NCI-H2107 (cell line): ENCODE measurements around the gene THRA.
A peak's percentile ranks its signal among the peaks of the same experiment; 100 is the strongest.

Experiments
- DNase-seq: peaks from one replicate; lab custom pipeline; 2025; lab: John Stamatoyannopoulos, UW

The THRA gene

DNA sequence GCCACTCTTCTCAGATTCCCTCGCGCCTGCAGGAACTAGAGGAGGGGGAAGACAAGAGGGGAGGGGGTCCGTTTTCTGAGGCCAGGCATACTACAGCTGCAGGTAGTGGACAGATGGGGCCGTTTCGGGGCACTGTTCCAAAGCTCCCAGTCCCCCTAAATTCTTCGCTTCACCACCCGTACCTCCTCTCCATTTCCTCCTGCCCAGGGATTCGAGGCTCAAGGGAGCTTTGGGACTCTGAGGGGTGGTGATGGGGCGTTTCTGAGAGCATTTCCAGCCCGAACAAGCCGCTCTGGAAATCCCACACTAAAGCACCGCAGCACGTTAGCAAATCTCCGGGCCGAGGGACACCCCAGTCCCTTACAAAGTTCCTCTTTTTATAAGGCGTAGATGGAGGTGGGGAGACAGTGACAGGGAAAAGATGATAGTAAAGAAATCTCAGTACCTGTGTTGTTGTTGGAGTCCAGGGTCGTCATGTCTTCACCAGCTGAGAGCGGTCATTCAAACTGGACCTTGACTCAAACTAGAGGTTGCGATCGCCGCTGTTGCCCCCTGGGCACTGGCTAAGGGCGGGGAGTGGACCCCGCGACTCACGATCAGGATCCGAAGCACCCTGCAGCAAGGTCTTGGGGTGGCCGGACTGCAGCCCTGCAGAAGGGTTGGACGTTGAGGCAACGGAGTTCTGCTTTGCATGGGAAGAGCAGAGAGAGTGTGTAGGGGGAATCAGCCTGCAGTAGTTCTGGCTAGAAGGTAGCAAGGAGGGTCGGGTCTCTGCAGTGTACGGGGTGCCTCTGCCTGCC lies 37.1 kb downstream of the THRA start:
- no peak for DNase-seq

DNA sequence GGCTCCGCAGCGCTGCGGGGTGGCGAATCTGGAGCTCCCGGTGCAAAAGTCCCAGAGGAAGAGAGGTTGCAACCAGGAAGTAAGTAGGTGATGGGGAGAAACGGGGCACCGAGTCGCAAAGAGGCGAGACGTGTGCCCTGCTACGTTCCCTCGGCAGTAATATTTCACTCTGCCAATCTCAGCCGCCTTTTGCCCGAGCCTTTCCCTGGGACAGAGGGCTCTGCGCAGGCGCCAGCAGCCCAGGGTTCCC lies 37.6 kb downstream of the THRA start, which contains the start of gene NR1D1:
Gene NR1D1, minus strand, starts transcription at position 171 of the 250 bp plus-strand sequence. CDS start 495 bp downstream, outside the sequence.
- DNase-seq, result no peak

DNA sequence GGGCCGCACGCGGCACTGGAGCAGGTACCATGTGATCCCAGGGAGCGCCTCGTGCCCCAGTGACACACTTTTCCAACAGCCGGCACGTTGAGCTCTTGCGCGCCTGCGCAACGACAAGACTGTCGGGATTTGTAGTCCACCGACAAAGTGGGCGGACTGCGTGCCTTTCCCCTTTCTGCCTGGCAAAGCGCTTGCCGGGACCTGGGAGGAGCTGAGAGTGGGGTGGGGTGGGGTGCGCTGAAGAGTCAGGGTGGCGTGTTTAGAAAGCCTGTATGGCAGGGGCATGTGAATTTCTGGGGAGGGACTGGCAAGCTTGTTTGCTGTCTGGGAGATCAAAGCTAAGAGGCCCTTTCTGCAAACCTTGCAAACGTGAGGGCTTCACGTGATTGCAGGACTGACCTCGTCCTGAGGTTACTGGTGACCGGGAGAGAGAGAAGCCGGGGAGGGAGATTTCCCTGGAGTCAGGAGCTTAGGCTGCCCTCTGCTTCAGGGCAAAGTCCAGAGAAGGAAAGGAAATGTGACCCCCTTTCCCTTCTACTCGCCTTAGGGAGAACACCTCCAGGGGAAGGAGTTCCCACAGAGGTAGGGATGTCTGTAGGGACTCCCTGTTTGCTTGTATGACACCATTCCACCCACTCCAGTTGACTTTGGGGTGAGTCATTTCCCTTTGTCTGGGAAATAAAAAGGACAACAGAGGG lies 38.1 kb downstream of the THRA start:
- peak; percentile 92 for DNase-seq

DNA sequence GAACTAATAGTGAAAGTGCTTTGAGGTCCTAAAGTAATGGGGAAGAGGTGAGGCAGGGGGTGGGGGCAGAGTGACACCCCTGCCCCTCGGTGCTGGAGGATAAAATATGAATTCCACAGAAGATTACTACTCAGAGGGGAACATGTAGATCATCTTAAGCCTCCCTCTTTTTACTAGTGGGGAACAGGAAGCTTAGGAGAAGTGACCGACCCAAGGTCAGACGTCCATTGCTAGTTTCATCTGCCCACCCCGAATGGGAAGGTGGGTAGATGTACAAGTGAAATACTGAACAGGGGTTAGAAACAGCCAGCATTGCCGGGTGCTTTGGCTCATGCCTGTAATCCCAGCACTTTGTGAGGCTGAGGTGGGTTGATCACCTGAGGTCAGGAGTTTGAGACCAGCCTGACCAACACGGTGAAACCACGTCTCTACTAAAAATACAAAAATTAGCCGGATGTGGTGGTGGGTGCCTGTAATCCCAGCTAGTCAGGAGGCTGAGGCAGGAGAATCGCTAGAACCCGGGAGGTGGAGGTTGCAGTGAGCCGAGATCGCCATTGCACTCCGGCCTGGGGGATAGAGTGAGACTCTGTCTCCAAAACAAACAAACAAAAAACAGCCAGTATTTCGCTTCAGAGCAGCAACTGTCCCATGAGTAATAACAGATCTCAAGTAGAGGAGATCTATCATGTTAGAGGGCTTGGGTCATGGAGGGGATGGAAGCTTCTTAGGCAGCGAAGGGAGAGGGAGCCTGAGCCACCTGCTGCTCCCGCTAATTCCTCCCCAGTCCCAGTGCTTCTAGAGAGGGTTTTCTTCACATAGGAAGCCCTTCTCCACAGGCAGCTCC lies 38.8 kb downstream of the THRA start:
- no peak for DNase-seq

DNA sequence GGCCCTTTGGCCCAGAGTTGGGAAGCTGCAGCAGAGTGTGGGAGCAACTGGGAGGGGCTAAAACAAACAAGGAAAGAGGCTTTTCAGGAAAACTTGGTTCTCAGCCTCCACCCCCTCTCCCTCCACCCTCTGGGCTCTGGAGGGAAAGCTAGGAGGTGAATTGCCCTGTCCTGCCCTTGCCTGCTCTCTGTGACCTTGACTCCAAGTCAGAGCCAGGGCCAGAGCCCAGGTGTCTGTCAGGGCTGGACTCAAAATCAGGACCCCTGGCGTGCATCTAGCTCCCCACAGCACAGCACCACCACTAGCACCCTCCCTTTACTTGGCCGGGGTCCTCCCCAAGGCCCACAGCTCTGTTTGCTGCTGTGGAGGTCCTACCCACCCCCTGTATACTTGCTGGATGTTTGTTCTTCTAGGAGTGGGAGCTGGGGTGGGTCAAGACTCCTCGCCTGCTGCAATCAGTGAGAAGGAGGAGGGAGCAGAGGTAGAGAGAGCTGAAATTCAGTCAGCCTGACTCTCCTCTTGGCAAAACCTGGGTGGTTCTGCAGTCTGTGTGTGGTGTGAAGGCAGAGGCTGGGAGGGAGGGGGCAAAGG lies 40.4 kb downstream of the THRA start:
- DNase-seq, result no peak

DNA sequence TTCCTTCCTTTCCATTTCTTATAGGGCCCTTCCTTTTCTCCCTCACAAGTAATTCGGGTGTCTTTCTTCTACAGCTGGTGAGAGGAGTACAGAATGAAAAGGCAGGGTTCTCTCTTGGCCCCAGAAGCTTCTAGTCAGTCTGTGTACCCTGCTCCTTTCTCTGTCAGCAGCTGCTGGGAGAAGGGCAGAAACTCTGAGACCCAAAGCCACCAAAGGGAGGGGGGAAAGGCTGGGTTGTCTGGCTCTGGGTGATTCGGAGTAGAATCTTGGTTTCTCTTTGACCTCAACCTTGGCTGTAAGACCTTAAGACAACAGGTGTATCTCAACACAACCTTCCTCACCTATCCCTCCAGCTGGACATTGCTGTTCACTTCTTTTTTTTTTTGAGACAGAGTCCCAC lies 40.9 kb downstream of the THRA start:
- no peak for DNase-seq

DNA sequence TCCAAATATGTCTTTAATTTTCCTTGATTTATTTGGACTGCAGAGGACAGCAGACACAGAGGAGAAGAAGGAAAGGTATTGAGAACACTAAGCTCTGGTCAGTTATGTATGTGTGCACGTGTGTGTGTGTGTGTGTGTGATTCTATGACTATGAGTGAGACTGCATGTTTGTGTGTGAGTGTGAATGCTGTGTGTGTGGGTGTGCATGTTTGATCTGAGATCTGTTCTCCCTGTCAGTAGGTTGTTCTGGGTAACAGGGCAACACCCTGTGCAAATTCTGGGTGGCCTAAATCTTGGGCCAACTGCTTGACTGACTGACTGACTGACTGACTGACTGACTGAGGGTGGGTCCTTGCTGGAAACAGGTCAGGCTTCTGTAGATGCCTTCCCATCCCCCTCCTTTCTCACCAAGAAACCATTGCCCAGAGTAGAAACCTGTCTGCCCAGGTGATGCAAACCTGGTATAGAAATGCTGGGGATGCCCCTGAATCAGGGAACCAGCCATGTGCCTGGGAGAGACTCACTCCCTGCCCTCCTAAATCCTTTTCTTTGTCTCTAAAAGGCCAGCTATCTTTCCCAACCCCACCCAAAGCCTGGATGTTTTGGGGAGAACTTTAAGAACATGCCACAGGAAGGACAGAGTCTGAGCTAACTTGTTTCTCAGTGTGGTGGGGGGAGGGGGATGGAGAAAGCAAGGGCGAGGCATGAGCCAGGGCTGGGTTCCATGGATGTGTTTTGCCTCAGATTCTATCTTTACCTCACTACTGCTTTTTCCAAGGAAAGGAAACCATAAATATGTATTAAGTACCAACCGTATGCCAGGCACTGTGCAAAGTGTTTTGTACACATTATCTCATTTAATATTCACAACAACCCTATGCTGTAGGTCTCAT lies 42.1 kb downstream of the THRA start:
- DNase-seq, result no peak

DNA sequence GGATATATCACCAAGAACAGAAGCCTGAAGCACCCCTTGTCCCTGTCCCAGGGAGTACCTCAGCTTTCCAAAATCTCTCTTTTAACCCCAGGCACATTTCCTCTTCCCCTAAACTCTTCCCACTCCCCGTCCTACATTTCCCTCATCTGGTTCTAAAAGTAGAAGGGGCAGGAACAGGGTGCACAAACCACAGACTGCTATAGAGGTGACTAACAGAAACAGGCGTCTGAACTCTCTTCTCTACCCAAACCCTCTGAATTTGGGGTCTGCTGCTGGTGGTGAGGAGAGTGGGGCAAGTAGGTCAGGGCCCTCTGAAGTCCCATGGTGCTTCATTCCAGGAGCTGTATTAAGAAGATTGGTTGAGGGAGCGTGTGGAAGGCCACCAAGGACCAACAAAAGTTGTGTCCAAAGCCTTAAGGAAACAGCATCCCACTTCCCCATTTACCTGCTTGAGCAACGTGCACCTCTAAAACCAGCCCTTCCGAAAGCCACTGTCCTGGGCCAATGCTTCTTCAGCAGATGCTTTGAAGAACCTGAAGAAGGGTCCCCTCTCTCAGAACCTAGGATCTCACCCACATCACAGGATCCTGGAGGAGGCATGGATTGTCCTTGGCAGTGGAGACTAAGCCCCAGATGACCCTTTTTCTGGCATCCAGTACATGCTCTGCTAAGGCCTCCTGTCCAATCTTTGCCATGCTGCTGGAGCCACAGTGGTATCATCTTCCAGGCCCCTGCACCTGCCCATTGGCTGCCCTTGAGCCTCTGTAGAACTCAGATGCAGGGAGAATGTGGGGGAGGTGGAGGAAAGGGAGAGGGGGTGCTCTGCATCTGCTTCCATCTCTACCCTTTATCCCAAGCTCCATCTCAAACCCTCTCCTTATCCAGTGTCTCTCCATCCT lies 43.3 kb downstream of the THRA start:
- DNase-seq, result no peak

DNA sequence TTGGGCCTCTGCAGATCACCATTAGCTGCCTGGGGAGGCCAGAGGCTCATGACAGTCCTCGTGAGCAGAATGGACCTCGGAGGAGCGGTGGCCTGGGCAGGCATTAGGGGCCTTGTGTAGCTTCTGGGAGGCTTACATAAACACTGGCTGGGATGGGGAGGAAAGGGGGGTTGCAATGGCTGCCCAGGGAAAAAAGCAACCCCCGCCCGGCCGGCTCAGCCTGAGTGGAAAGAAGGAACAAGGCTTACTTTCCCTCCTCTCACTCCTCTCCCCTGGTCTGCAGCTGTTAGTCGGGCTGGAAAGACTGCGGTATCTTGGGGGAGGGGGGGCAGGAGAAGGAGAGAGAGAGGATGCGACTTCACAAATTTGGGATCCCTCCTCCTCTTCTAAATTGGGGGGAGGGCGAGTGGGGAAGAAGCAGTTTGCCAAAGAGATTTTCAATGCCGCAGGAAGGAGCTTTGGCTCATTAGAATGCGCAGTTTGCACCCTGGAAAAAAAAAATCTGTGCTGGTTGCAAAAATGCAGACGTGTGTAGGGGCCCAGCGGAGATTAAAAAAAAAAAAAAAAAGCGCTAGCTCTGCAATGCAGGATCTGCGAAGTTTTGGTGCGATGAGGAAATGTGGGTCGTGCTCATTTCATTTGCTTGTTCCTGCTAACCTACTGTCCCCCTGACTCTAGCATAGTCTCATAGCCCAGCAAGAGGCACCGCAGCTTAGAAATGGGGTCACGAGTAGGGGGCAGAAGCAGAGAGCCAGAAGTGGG lies 44.2 kb downstream of the THRA start:
- DNase-seq, result no peak

DNA sequence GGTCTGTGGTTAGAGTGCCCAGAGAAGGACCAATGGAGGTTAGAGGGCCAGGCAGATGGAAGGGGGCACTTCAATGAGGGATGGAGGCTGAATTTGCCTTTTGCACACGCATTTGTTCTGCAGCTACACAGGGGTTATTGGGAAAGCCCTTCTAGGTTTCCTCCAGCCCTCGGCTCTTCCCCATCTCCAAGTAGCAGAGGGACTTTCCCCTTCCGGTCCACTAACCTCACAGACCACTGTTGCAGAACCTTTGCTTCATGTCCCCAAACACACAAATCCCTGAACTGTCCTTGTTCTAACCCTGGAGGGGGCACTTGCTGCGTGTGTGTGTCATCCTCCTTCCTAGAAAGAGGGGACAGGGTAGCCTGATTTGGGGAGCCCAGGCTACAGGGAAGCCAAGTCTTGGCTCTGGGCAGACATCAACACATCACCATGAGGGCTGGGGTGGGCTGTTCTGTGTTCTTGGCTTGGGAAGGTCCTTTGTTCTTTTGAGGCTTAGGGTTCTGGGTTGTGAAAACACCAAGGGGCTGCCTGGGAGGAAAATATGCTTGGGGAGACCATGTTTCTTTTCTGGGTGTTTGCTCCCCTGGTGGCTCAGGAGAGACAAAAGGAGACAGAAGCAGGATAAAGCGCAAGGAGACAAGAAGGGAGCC lies 44.9 kb downstream of the THRA start:
- DNase-seq, result no peak

DNA sequence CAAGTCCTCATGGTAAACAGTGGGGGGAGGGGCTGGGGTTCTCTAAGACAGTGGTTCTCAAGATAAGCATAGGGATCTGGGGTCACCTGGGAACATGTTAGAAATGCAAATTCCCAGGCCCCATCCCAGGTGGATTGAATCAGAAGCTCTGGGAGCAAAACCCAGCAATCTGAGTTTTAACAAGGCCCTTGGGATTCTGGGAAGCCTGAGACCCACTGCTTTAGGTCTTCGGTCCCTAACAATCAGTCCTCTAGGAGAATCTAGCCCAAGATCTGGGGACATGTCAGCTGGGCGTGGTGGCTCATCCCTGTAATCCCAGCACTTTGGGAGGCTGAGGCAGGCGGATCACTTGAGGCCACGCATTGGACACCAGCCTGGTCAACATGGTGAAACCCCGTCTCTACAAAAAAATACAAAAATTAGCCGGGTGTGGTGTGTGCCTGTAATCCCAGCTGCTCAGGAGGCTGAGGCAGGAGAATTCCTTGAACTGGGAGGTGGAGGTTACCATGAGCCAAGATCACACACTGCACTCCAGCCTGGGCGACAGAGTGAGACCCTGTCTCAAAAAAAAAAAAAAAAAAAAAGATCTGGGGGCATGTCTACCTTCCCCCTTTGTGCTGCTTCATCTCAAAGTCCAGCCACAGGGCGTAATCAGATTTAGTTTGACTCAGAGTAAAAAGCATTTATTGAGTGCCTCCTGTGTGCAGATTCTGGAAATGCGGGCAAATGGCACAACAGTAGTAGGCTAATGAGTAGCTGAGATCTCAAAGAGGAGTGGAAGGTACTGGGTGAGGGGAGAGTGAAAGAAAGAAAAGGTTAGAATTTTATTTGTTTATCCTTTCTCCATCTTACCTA lies 46.4 kb downstream of the THRA start:
- no peak for DNase-seq

DNA sequence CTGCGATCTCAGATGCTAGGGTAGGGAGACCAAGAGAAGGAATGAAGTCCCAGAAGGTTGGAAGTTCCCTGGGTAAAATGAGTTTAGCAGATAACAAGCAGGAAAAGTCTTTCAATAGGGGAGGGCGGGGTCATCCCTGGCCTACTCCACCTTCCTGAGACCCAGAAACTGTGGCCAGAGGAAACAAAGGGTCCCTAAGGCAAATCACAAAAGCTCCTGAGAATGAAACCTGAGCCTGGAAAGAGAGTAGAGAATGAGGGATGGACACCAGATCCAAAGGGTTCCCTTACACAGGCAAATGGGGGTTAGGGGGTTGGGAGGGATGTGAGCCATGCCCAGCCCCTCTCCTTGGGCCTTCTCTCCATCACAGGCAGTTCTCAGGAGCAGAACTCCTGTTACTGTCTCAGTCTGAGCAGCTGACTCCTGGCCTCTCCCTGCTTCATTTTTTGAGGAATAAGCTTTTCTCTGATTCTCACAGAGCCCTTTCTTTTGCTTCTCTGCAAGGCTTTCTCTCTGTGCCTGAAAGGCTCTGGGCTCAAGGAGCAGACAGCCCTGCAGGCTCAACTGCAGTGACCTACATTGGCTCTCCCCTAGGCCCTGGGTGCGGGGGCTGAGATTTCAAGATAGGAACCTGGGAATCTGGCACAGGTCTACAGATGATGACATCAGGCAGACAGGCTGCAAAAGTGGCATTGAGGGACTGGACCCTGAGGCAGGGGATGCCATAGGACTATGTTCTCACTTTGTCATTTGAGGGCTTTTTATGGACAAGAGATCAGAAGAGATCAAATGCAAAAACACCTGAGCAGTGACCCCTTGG lies 47.5 kb downstream of the THRA start:
- DNase-seq, result no peak

DNA sequence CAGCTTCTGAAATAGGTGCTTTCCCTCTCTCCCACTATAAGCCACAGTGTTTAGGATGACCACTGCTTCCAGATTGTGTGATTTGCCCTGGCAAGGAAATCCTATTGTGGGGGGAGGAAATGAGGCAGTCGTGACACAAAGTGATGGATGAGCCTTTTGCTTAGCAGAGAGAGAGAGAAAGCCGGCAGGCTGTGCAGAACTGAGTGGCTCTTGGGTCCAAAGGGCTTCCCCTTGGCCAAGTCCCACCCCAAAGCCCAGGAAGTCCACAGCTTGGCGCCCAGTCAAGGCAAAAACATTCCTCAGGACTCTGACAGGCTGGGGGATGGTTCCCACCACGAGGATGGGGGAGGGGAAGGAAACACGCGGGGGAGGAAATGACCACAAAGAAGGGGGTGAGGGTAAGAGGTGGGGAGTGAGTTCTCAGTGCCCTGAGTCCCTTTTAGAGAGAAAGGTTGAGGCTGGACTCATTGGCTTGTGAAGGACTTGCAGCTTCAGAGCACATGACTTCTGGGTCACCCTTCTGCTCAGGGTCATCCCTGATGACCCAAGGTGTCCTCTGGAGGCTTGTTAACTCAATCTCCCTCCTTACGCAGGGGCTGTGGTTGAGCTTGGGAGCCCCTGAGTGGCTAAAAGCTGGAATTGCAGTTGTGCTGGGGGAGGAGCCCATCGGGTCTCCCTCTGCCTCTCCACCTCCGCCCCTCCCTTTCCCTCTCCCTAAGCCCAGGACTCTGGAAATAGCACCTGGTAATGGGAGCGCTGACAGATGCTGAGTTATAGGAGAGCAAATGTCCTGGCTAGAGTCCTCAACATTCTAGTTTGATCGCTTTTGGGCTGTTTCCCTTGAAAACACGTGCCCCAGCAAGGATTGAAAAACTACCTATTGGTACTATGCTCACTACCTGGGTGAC lies 48.7 kb downstream of the THRA start:
- peak; percentile 63 for DNase-seq

DNA sequence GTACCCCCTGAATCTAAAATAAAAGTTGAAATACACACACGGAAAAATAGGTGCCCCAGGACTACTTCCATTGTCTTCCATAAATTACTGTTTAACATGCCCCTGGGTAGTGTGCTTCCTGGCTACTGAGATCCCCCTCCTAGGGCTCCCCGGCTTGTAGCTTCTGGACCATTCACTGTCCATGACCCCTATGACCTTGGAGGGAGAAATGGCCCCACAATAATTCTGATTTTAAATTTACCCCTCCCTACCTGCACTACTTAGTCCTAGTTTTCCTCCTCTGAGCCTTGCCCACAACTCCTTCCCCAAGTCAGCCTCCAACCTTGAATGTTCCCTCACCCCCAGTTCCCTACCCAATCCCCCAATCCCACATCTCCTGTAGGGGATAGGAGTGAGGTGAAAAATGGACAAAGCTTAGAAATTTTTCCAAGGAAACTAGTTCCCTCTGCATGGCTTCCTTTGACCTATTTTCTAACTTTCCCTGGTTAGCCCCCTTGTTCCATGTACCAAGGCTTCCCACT lies 49.5 kb downstream of the THRA start:
- no peak for DNase-seq

DNA sequence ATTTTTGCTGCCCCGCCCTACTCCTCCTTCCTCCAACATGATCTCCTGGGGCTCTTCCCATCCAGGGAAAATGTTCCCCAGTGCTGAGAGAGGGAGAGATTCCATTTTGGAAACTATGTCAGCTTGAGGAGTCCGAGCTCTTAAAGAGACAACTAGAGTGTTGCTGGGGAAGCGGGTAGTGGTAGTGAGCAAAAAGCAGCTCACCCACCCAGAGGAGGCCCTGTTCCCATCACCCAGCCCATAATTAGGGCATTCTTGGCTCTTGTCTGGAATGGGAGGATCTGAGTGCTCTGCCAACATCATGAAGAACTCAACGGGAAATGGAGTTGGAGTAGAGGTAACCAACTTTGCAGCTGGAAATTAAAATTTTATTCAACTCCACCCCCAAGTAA lies 49.9 kb downstream of the THRA start:
- no peak for DNase-seq
